Measurements from ENCODE around the gene OR52W1.

The OR52W1 gene

GRCh38 chr11:6191742-6192141, 7.3 kb upstream of the OR52W1 start:
- DNase-seq (ENCODE audit: extremely low read depth, low read depth) = no peak
- TF ChIP-seq, protein P1, sequence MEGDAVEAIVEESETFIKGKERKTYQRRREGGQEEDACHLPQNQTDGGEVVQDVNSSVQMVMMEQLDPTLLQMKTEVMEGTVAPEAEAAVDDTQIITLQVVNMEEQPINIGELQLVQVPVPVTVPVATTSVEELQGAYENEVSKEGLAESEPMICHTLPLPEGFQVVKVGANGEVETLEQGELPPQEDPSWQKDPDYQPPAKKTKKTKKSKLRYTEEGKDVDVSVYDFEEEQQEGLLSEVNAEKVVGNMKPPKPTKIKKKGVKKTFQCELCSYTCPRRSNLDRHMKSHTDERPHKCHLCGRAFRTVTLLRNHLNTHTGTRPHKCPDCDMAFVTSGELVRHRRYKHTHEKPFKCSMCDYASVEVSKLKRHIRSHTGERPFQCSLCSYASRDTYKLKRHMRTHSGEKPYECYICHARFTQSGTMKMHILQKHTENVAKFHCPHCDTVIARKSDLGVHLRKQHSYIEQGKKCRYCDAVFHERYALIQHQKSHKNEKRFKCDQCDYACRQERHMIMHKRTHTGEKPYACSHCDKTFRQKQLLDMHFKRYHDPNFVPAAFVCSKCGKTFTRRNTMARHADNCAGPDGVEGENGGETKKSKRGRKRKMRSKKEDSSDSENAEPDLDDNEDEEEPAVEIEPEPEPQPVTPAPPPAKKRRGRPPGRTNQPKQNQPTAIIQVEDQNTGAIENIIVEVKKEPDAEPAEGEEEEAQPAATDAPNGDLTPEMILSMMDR (IDR thresholded peaks at IDR 0.05; ENCODE audit: low read depth, low read length) = no peak

GRCh38 chr11:6194065-6194581, 4.9 kb upstream of the OR52W1 start:
- no peak for DNase-seq (ENCODE audit: extremely low read depth, low read depth)
- TF ChIP-seq, protein P1 (IDR thresholded peaks at IDR 0.05; ENCODE audit: low read depth, low read length) = no peak

GRCh38 chr11:6196396-6196795, 2.6 kb upstream of the OR52W1 start:
- TF ChIP-seq, protein P1 (IDR thresholded peaks at IDR 0.05; ENCODE audit: low read depth, low read length) = no peak
- no peak for DNase-seq (ENCODE audit: extremely low read depth, low read depth)

- no peak for DNase-seq (ENCODE audit: extremely low read depth, low read depth)
- TF ChIP-seq, protein P1 (IDR thresholded peaks at IDR 0.05; ENCODE audit: low read depth, low read length) = no peak
These were observed 1.4 kb upstream of the OR52W1 start for GRCh38 chr11:6197466-6198200.

- no peak for DNase-seq (ENCODE audit: extremely low read depth, low read depth)
- TF ChIP-seq, protein P1 (IDR thresholded peaks at IDR 0.05; ENCODE audit: low read depth, low read length) = no peak
These were observed 2.0 kb downstream of the OR52W1 start for GRCh38 chr11:6200975-6201374.

DNA sequence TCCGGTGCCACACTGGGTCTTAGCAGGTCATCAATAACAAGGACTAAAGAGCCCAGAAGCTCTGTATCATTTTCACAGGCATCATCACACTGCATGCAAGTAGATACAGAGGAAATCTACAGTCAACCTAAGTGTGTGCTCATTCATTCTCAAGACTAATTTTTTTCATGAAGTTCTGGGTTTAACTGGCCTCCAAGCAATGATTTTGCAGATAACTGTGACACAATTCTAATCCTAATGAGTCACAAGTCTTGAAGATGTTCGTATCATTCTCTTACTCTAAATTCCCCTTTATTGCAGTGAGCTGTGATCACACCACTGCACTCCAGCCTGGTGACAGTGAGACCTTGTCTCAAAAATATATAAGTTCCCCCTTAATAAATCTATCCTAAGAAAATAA, 2.5 kb downstream of the OR52W1 start:
- no peak for DNase-seq (ENCODE audit: extremely low read depth, low read depth)
- TF ChIP-seq, protein P1 (IDR thresholded peaks at IDR 0.05; ENCODE audit: low read depth, low read length) = no peak

GRCh38 chr11:6202041-6202440, 3.0 kb downstream of the OR52W1 start:
- TF ChIP-seq, protein P1 (IDR thresholded peaks at IDR 0.05; ENCODE audit: low read depth, low read length) = no peak
- no peak for DNase-seq (ENCODE audit: extremely low read depth, low read depth)
